HEK293 (cell line): Measurements from ENCODE around the gene DLG2.

ENCODE experiments used
- CTCF ChIA-PET: fragments of 350-600 bp; formaldehyde crosslinking; extraction: SDS; loops from one replicate; lab custom pipeline; 2021; ENCODE audit warnings: antibody characterized with exemption; lab: Yijun Ruan, JAX
- POLR2A ChIA-PET: fragments of 300-600 bp; formaldehyde crosslinking; extraction: SDS; loops from one replicate; lab custom pipeline; 2020; ENCODE audit warnings: antibody characterized with exemption, inconsistent platforms; lab: Yijun Ruan, JAX
- H3K27ac ChIP-seq: fragments of 200-500 bp; sonication (Bioruptor generic); 2 replicates; pipeline ENCODE4 v1.5.1; 2014; ENCODE audit warnings: low read depth, low read length, control low read depth, inconsistent platforms; ENCODE audit errors: extremely low read depth
- H3K36me3 ChIP-seq, 2 experiments: fragments of 200-500 bp in 1 of 2; sonication (Bioruptor generic) in 1 of 2; 1 replicate in 1 of 2; 2 replicates in 1 of 2; pipeline ENCODE4 v1.5.1; 2014 to 2017; ENCODE audit warnings: inconsistent platforms in 2 of 2, low read length in 2 of 2; ENCODE audit not compliant: control insufficient read depth in 2 of 2, insufficient read depth in 1 of 2
- H3K4me1 ChIP-seq: fragments of 200-500 bp; sonication (Bioruptor generic); 2 replicates; pipeline ENCODE4 v1.5.1; 2014; ENCODE audit warnings: mild to moderate bottlenecking, low read length, inconsistent platforms; ENCODE audit not compliant: control insufficient read depth, insufficient read depth
- H3K4me3 ChIP-seq: 2 replicates; pipeline ENCODE4 v1.5.1; 2011; ENCODE audit warnings: low read depth, mild to moderate bottlenecking, control low read depth, low read length, moderate library complexity
- H3K9me3 ChIP-seq: fragments of 200-500 bp; sonication (Bioruptor generic); 2 replicates; pipeline ENCODE4 v1.5.1; 2014; ENCODE audit warnings: low read depth, low read length, inconsistent platforms; ENCODE audit not compliant: control insufficient read depth, insufficient read depth
- EGR2 ChIP-seq: fragments of 450-650 bp; formaldehyde crosslinking; IDR thresholded peaks from 2 replicates; pipeline ENCODE4 v1.5.1; 2016; ENCODE audit warnings: low read depth, missing biosample characterization, missing genetic modification characterization
- GFI1B ChIP-seq: fragments of 450-650 bp; formaldehyde crosslinking; IDR thresholded peaks from 2 replicates; pipeline ENCODE4 v1.5.1; 2016; ENCODE audit warnings: missing biosample characterization, missing genetic modification characterization
- HIC1 ChIP-seq: fragments of 450-650 bp; formaldehyde crosslinking; IDR thresholded peaks from 2 replicates; pipeline ENCODE4 v1.5.1; 2016; ENCODE audit warnings: missing biosample characterization, missing genetic modification characterization
- HOXD13 ChIP-seq: sonication (generic); formaldehyde crosslinking; IDR thresholded peaks from 2 replicates; pipeline ENCODE4 v1.8.0; 2022; ENCODE audit warnings: missing genetic modification reagents, borderline replicate concordance
- KLF7 ChIP-seq: fragments of 450-650 bp; formaldehyde crosslinking; IDR thresholded peaks from 2 replicates; pipeline ENCODE4 v1.5.1; 2016; ENCODE audit warnings: missing biosample characterization, missing genetic modification characterization, borderline replicate concordance
- MYNN ChIP-seq: fragments of 450-650 bp; formaldehyde crosslinking; IDR thresholded peaks from 2 replicates; pipeline ENCODE4 v1.5.1; 2016; ENCODE audit warnings: missing biosample characterization, missing genetic modification characterization, borderline replicate concordance
- SP7 ChIP-seq: fragments of 450-650 bp; formaldehyde crosslinking; IDR thresholded peaks from 2 replicates; pipeline ENCODE4 v1.5.1; 2016; ENCODE audit warnings: missing biosample characterization, missing genetic modification characterization
- TRIM28 ChIP-seq: IDR thresholded peaks from 2 replicates; pipeline ENCODE4 v1.6.1; 2011; ENCODE audit warnings: low read length, control low read depth, borderline replicate concordance
- ZBTB1 ChIP-seq: fragments of 450-650 bp; formaldehyde crosslinking; IDR thresholded peaks from 2 replicates; pipeline ENCODE4 v1.5.1; 2016; ENCODE audit warnings: missing biosample characterization, missing genetic modification characterization
- ZBTB6 ChIP-seq: fragments of 450-650 bp; formaldehyde crosslinking; IDR thresholded peaks from 2 replicates; pipeline ENCODE4 v1.5.1; 2017; ENCODE audit warnings: missing biosample characterization, missing genetic modification characterization
- ZBTB8A ChIP-seq: fragments of 450-650 bp; formaldehyde crosslinking; IDR thresholded peaks from 2 replicates; pipeline ENCODE4 v1.5.1; 2016; ENCODE audit warnings: missing biosample characterization, missing genetic modification characterization
- ZFP69B ChIP-seq: fragments of 450-650 bp; formaldehyde crosslinking; IDR thresholded peaks from 2 replicates; pipeline ENCODE4 v1.5.1; 2016; ENCODE audit warnings: missing biosample characterization, missing genetic modification characterization
- ZNF121 ChIP-seq: fragments of 450-650 bp; formaldehyde crosslinking; IDR thresholded peaks from 2 replicates; pipeline ENCODE4 v1.5.1; 2016; ENCODE audit warnings: missing biosample characterization, missing genetic modification characterization
- ZNF211 ChIP-seq: fragments of 450-650 bp; formaldehyde crosslinking; IDR thresholded peaks from 2 replicates; pipeline ENCODE4 v1.5.1; 2016; ENCODE audit warnings: low read depth, missing biosample characterization, missing genetic modification characterization
- ZNF280D ChIP-seq: fragments of 450-650 bp; formaldehyde crosslinking; IDR thresholded peaks from 2 replicates; pipeline ENCODE4 v1.5.1; 2016; ENCODE audit warnings: missing biosample characterization, missing genetic modification characterization
- ZNF302 ChIP-seq: fragments of 450-650 bp; formaldehyde crosslinking; IDR thresholded peaks from 2 replicates; pipeline ENCODE4 v1.5.1; 2016; ENCODE audit warnings: missing biosample characterization, missing genetic modification characterization, low read depth
- ZNF311 ChIP-seq: fragments of 450-650 bp; formaldehyde crosslinking; IDR thresholded peaks from 2 replicates; pipeline ENCODE4 v1.5.1; 2017; ENCODE audit warnings: missing biosample characterization, missing genetic modification characterization, borderline replicate concordance
- ZNF404 ChIP-seq: fragments of 450-650 bp; formaldehyde crosslinking; IDR thresholded peaks from 2 replicates; pipeline ENCODE4 v1.5.1; 2017; ENCODE audit warnings: missing biosample characterization, missing genetic modification characterization
- ZNF510 ChIP-seq: fragments of 450-650 bp; formaldehyde crosslinking; IDR thresholded peaks from 2 replicates; pipeline ENCODE4 v1.5.1; 2018; ENCODE audit warnings: mild to moderate bottlenecking, missing genetic modification characterization, missing biosample characterization; ENCODE audit not compliant: insufficient replicate concordance
- ZNF529 ChIP-seq: fragments of 450-650 bp; formaldehyde crosslinking; IDR thresholded peaks from 2 replicates; pipeline ENCODE4 v1.5.1; 2017; ENCODE audit warnings: missing genetic modification characterization, missing biosample characterization; ENCODE audit not compliant: insufficient replicate concordance
- ZNF548 ChIP-seq: fragments of 450-650 bp; formaldehyde crosslinking; IDR thresholded peaks from 2 replicates; pipeline ENCODE4 v1.5.1; 2016; ENCODE audit warnings: missing biosample characterization, missing genetic modification characterization
- ZNF549 ChIP-seq: fragments of 450-650 bp; IDR thresholded peaks from 2 replicates; pipeline ENCODE4 v1.5.1; 2018; ENCODE audit warnings: missing biosample characterization, missing genetic modification characterization, mild to moderate bottlenecking, inconsistent platforms, moderate library complexity
- ZNF639 ChIP-seq: fragments of 450-650 bp; formaldehyde crosslinking; IDR thresholded peaks from 2 replicates; pipeline ENCODE4 v1.5.1; 2016; ENCODE audit warnings: missing biosample characterization, missing genetic modification characterization
- ZNF658 ChIP-seq: fragments of 450-650 bp; formaldehyde crosslinking; IDR thresholded peaks from 2 replicates; pipeline ENCODE4; 2016; ENCODE audit warnings: missing biosample characterization, missing genetic modification characterization
- ZNF701 ChIP-seq: fragments of 450-650 bp; formaldehyde crosslinking; IDR thresholded peaks from 2 replicates; pipeline ENCODE4 v1.5.1; 2016; ENCODE audit warnings: missing biosample characterization, missing genetic modification characterization
- ZNF76 ChIP-seq: fragments of 450-650 bp; formaldehyde crosslinking; IDR thresholded peaks from 2 replicates; pipeline ENCODE4; 2016; ENCODE audit warnings: low read depth, missing biosample characterization, missing genetic modification characterization, borderline replicate concordance
- ZNF791 ChIP-seq: fragments of 450-650 bp; formaldehyde crosslinking; IDR thresholded peaks from 2 replicates; pipeline ENCODE4 v1.5.1; 2016; ENCODE audit warnings: missing biosample characterization, missing genetic modification characterization
- ZNF830 ChIP-seq: fragments of 450-650 bp; IDR thresholded peaks from 2 replicates; pipeline ENCODE4 v1.5.0; 2018; ENCODE audit warnings: missing biosample characterization, missing genetic modification characterization, low read depth, mild to moderate bottlenecking, moderate library complexity
- ZSCAN18 ChIP-seq: fragments of 450-650 bp; formaldehyde crosslinking; IDR thresholded peaks from 2 replicates; pipeline ENCODE4 v1.5.1; 2016; ENCODE audit warnings: missing biosample characterization, missing genetic modification characterization
- ZXDB ChIP-seq: fragments of 450-650 bp; formaldehyde crosslinking; IDR thresholded peaks from 2 replicates; pipeline ENCODE4 v1.5.1; 2016; ENCODE audit warnings: missing biosample characterization, missing genetic modification characterization

Gene DLG2

GRCh38 chr11:83441601-83442000, 2185.5 kb downstream of the DLG2 start:
- no peaks in the 10 kb centered on the region for H3K36me3 ChIP-seq
- H3K4me1 ChIP-seq: no peaks in the 10 kb centered on the region
- TF ChIP-seq ZNF302 (tag by site-specific recombination): no peak
- TF ChIP-seq ZNF658: no peak
- no peak for TF ChIP-seq ZNF701 (tag by site-specific recombination)
- TF ChIP-seq SP7 (tag by site-specific recombination): no peak
- no peak for TF ChIP-seq ZFP69B
- no peak for TF ChIP-seq ZSCAN18 (tag by site-specific recombination)
- TF ChIP-seq ZNF211: no peak
- no peak for TF ChIP-seq ZXDB (tag by site-specific recombination)
- TF ChIP-seq ZBTB1 (tag by site-specific recombination): no peak
- no peak for TF ChIP-seq ZBTB6 (tag by site-specific recombination)
- no peak for TF ChIP-seq ZNF76 (tag by site-specific recombination)
- no peak for TF ChIP-seq ZNF791 (tag by site-specific recombination)
- TF ChIP-seq ZBTB8A: no peak
- no peak for TF ChIP-seq ZNF510
- no peak for TF ChIP-seq HOXD13
- no peak for TF ChIP-seq MYNN (tag by site-specific recombination)
- TF ChIP-seq ZNF549 (tag by site-specific recombination): no peak
- no peak for TF ChIP-seq EGR2 (tag by site-specific recombination)
- TF ChIP-seq ZNF121: no peak
- no peaks in the 10 kb centered on the region for H3K9me3 ChIP-seq
- H3K27ac ChIP-seq: no peak overlapping the region
- no peak overlapping the region for H3K4me3 ChIP-seq
- POLR2A ChIA-PET: no interaction called here
- CTCF ChIA-PET: no interaction called here

GRCh38 chr11:83441171-83441570, 2186.0 kb downstream of the DLG2 start:
- H3K27ac ChIP-seq: no peak overlapping the region
- CTCF ChIA-PET: no interaction called here
- no peaks in the 10 kb centered on the region for H3K36me3 ChIP-seq
- no peak for TF ChIP-seq ZNF830 (tag by site-specific recombination)
- no peak for TF ChIP-seq MYNN (tag by site-specific recombination)
- no peak for TF ChIP-seq ZNF639 (tag by site-specific recombination)
- TF ChIP-seq ZNF548 (tag by site-specific recombination): no peak
- TF ChIP-seq TRIM28: no peak
- TF ChIP-seq ZNF404 (tag by site-specific recombination): no peak
- no peak for TF ChIP-seq ZNF280D (tag by site-specific recombination)
- TF ChIP-seq KLF7 (tag by site-specific recombination): no peak
- no peak for TF ChIP-seq HIC1 (tag by site-specific recombination)
- no peak for TF ChIP-seq GFI1B (tag by site-specific recombination)
- TF ChIP-seq ZNF529 (tag by site-specific recombination): no peak
- no peak for TF ChIP-seq ZNF311 (tag by site-specific recombination)
- no peaks in the 10 kb centered on the region for H3K4me1 ChIP-seq
- H3K9me3 ChIP-seq: no peaks in the 10 kb centered on the region
- H3K4me3 ChIP-seq: no peak overlapping the region
- POLR2A ChIA-PET: no interaction called here
